ENCODE data around the gene ANXA10.

DNA sequence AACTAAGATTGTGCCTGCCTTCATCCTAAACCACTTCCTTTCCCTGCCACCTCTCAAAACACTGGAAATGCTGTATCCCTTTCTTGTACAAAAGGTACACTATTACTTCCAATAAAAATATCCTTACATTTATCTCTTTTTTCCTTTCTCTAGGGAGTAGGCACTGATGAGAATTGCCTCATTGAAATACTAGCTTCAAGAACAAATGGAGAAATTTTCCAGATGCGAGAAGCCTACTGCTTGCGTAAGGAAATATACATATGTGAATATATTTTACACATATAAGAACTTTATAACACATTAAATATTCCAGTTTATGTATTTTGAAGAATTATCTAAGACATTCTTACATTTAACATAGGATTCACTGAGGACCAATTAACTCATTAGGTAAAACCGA lies 71.7 kb downstream of the ANXA10 start:
- TF ChIP-seq, protein P1, sequence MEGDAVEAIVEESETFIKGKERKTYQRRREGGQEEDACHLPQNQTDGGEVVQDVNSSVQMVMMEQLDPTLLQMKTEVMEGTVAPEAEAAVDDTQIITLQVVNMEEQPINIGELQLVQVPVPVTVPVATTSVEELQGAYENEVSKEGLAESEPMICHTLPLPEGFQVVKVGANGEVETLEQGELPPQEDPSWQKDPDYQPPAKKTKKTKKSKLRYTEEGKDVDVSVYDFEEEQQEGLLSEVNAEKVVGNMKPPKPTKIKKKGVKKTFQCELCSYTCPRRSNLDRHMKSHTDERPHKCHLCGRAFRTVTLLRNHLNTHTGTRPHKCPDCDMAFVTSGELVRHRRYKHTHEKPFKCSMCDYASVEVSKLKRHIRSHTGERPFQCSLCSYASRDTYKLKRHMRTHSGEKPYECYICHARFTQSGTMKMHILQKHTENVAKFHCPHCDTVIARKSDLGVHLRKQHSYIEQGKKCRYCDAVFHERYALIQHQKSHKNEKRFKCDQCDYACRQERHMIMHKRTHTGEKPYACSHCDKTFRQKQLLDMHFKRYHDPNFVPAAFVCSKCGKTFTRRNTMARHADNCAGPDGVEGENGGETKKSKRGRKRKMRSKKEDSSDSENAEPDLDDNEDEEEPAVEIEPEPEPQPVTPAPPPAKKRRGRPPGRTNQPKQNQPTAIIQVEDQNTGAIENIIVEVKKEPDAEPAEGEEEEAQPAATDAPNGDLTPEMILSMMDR (IDR thresholded peaks at IDR 0.05), result no peak
- TF ChIP-seq POLR2A (IDR thresholded peaks at IDR 0.05) (no peak), POLR2AphosphoS5 (IDR thresholded peaks at IDR 0.05) (no peak)
